H9 (cell line): ENCODE measurements around the gene NPAS3. TPM values are rescaled to one million over a fixed set of nuclear protein-coding genes. Genes with fewer than 3 reads are reported as not detected.

ENCODE experiments used
- DNase-seq: peaks from one replicate; pipeline ENCODE4 v3.0.0-alpha.2; 2017
- H2AFZ ChIP-seq: one replicate; pipeline ENCODE4 v1.6.1; 2013; ENCODE audit warnings: mild to moderate bottlenecking, low read length, control low read depth, moderate library complexity
- H2AK5ac ChIP-seq: 2 replicates; pipeline ENCODE4 v1.6.1; 2013; ENCODE audit warnings: low read length, control low read depth, mixed read lengths; ENCODE audit not compliant: insufficient read length
- H2BK120ac ChIP-seq: one replicate; pipeline ENCODE4 v1.6.1; 2013; ENCODE audit warnings: low read depth, mild to moderate bottlenecking, low read length, control low read depth, inconsistent platforms; ENCODE audit not compliant: poor library complexity, severe bottlenecking
- H2BK12ac ChIP-seq: 2 replicates; pipeline ENCODE4 v1.6.1; 2013; ENCODE audit warnings: low read length, control low read depth, mixed read lengths, low read depth; ENCODE audit not compliant: insufficient read length
- H2BK15ac ChIP-seq: 2 replicates; pipeline ENCODE4 v1.6.1; 2013; ENCODE audit warnings: low read depth, low read length, control low read depth
- H2BK20ac ChIP-seq: one replicate; pipeline ENCODE4 v1.6.1; 2013; ENCODE audit warnings: low read depth, mild to moderate bottlenecking, low read length, control low read depth, inconsistent platforms; ENCODE audit not compliant: poor library complexity, severe bottlenecking
- H2BK5ac ChIP-seq: 2 replicates; pipeline ENCODE4 v1.6.1; 2013; ENCODE audit warnings: low read length, control low read depth, mixed read lengths; ENCODE audit not compliant: insufficient read length
- H3K14ac ChIP-seq: 2 replicates; pipeline ENCODE4 v1.6.1; 2013; ENCODE audit warnings: low read length, control low read depth; ENCODE audit not compliant: insufficient read depth
- H3K18ac ChIP-seq: 2 replicates; pipeline ENCODE4 v1.6.1; 2013; ENCODE audit warnings: low read depth, mild to moderate bottlenecking, mixed read lengths, low read length, control low read depth; ENCODE audit not compliant: insufficient read length
- H3K23ac ChIP-seq: 2 replicates; pipeline ENCODE4 v1.6.1; 2013; ENCODE audit warnings: low read length, control low read depth, mixed read lengths, low read depth; ENCODE audit not compliant: insufficient read length
- H3K23me2 ChIP-seq: 2 replicates; pipeline ENCODE4 v1.6.1; 2013; ENCODE audit warnings: low read depth, mild to moderate bottlenecking, mixed read lengths, low read length, control low read depth; ENCODE audit not compliant: insufficient read length, poor library complexity, severe bottlenecking
- H3K27ac ChIP-seq: 2 replicates; pipeline ENCODE4 v1.5.1; 2013; ENCODE audit warnings: low read length, control low read depth, mixed read lengths, low read depth; ENCODE audit not compliant: insufficient read length
- H3K27me3 ChIP-seq: 2 replicates; pipeline ENCODE4 v1.6.1; 2013; ENCODE audit warnings: low read length, control low read depth, inconsistent platforms; ENCODE audit not compliant: insufficient read depth
- H3K4ac ChIP-seq: 2 replicates; pipeline ENCODE4 v1.6.1; 2013; ENCODE audit warnings: low read depth, mild to moderate bottlenecking, control low read depth, inconsistent platforms, low read length, moderate library complexity
- H3K4me1 ChIP-seq: 2 replicates; pipeline ENCODE4 v1.6.1; 2013; ENCODE audit warnings: low read length, control low read depth, inconsistent platforms; ENCODE audit not compliant: insufficient read depth
- H3K4me2 ChIP-seq: 2 replicates; pipeline ENCODE4 v1.6.1; 2013; ENCODE audit warnings: low read length, control low read depth, mixed read lengths; ENCODE audit not compliant: insufficient read length, insufficient read depth
- H3K56ac ChIP-seq: 2 replicates; pipeline ENCODE4 v1.6.1; 2013; ENCODE audit warnings: low read depth, mild to moderate bottlenecking, mixed read lengths, low read length, control low read depth; ENCODE audit not compliant: insufficient read length
- H3K79me1 ChIP-seq: 2 replicates; pipeline ENCODE4 v1.6.1; 2013; ENCODE audit warnings: low read depth, mild to moderate bottlenecking, moderate library complexity, low read length, control low read depth, inconsistent platforms; ENCODE audit not compliant: insufficient read depth, poor library complexity, severe bottlenecking
- H3K79me2 ChIP-seq: 2 replicates; pipeline ENCODE4 v1.6.1; 2013; ENCODE audit warnings: low read length, control low read depth, inconsistent platforms; ENCODE audit not compliant: insufficient read depth
- H3K9ac ChIP-seq: 2 replicates; pipeline ENCODE4 v1.6.1; 2013; ENCODE audit warnings: low read length, control low read depth, mixed read lengths; ENCODE audit not compliant: insufficient read length; ENCODE audit errors: extremely low read depth
- H3K9me3 ChIP-seq: one replicate; pipeline ENCODE4 v1.6.1; 2013; ENCODE audit warnings: low read depth, low read length, inconsistent platforms; ENCODE audit not compliant: control insufficient read depth
- H3T11ph ChIP-seq: one replicate; pipeline ENCODE4 v1.6.1; 2013; ENCODE audit warnings: mild to moderate bottlenecking, low read length, control low read depth, inconsistent platforms
- H4K20me1 ChIP-seq: one replicate; pipeline ENCODE4 v1.6.1; 2013; ENCODE audit not compliant: control insufficient read depth, insufficient read length, insufficient read depth
- H4K5ac ChIP-seq: 2 replicates; pipeline ENCODE4 v1.6.1; 2013; ENCODE audit warnings: low read depth, mild to moderate bottlenecking, mixed read lengths, low read length, control low read depth; ENCODE audit not compliant: insufficient read length
- H4K8ac ChIP-seq: replicated peaks from 2 replicates; pipeline ENCODE4 v1.6.1; 2013; ENCODE audit warnings: low read length, control low read depth, mixed read lengths, low read depth; ENCODE audit not compliant: insufficient read length
- H4K91ac ChIP-seq: 2 replicates; pipeline ENCODE4 v1.6.1; 2013; ENCODE audit warnings: low read depth, mild to moderate bottlenecking, moderate library complexity, mixed read lengths, low read length, control low read depth; ENCODE audit not compliant: insufficient read length
- H3K27ac Mint-ChIP-seq, 3 experiments: 2 replicates in 2 of 3; 3 replicates in 1 of 3; pipeline ENCODE4 v1.8.0; 2020 to 2021; ENCODE audit warnings: mixed read lengths in 3 of 3, mild to moderate bottlenecking in 1 of 3, moderate library complexity in 1 of 3
- H3K27me3 Mint-ChIP-seq: 2 replicates; pipeline ENCODE4 v1.8.0; 2021; ENCODE audit warnings: low read depth, mild to moderate bottlenecking, moderate library complexity, mixed read lengths
- H3K36me3 Mint-ChIP-seq, 3 experiments: 2 replicates in 2 of 3; 3 replicates in 1 of 3; pipeline ENCODE4 v1.8.0; 2020 to 2021; ENCODE audit warnings: low read depth in 3 of 3, mixed read lengths in 3 of 3; ENCODE audit not compliant: insufficient read depth in 1 of 3
- H3K4me1 Mint-ChIP-seq, 2 experiments: 2 replicates each; pipeline ENCODE4 v1.8.0; 2020; ENCODE audit warnings: mixed read lengths in 2 of 2
- H3K4me3 Mint-ChIP-seq, 2 experiments: 2 replicates in 1 of 2; 3 replicates in 1 of 2; pipeline ENCODE4 v1.8.0; 2020 to 2021; ENCODE audit warnings: mild to moderate bottlenecking in 2 of 2, mixed read lengths in 2 of 2, moderate library complexity in 1 of 2
- H3K9me3 Mint-ChIP-seq, 2 experiments: 2 replicates in 1 of 2; 3 replicates in 1 of 2; pipeline ENCODE4 v1.8.0; 2020; ENCODE audit warnings: mild to moderate bottlenecking in 2 of 2, mixed read lengths in 2 of 2, moderate library complexity in 1 of 2
- CTCF ChIP-seq: fragments of 200-600 bp; sonication (generic); conservative IDR thresholded peaks from 3 replicates; pipeline ENCODE4 v1.8.0; 2021; ENCODE audit warnings: antibody characterized with exemption, mild to moderate bottlenecking
- WGBS: extraction: QIAGEN DNeasy Blood & Tissue Kit; methylation state at CpG from one replicate; pipeline ENCODE4 v1.1.7; 2013; ENCODE audit warnings: missing lambda C conversion rate, low lambda C conversion rate, mixed read lengths; ENCODE audit not compliant: insufficient read length; ENCODE audit errors: extremely low coverage; 5-methylcytosine and 5-hydroxymethylcytosine counted together
- total RNA-seq: library from RNA; stranded (reverse); gene quantifications from 2 replicates; pipeline ENCODE4 v1.2.1, GENCODE V29; 2021

The NPAS3 gene
- total RNA-seq, 1 experiment from 2014 or later = 0.17 TPM

- Histone ChIP-seq H3K79me1 (no peaks in the 10 kb centered on the region), H3K9me3 (no peaks in the 10 kb centered on the region), H3K23ac (no peak overlapping the region), H2BK120ac (no peak overlapping the region), H3K79me2 (no peaks in the 10 kb centered on the region), H4K5ac (no peak overlapping the region), H4K20me1 (no peaks in the 10 kb centered on the region), H3T11ph (no peak overlapping the region), H3K23me2 (no peaks in the 10 kb centered on the region), H3K27me3 (no peaks in the 10 kb centered on the region), H3K18ac (no peak overlapping the region), H2BK5ac (no peak overlapping the region), H2BK15ac (no peak overlapping the region), H3K9ac (no peak overlapping the region), H3K27ac (no peak overlapping the region), H2AK5ac (no peak overlapping the region), H4K91ac (no peak overlapping the region), H3K56ac (no peak overlapping the region), H2BK20ac (no peak overlapping the region), H3K4ac (no peak overlapping the region), H3K14ac (no peak overlapping the region), H2BK12ac (no peak overlapping the region), H3K4me2 (no peak overlapping the region), H2AFZ (no peak overlapping the region), H4K8ac (no peak overlapping the region), H3K4me1 (no peaks in the 10 kb centered on the region)
- Mint-ChIP-seq H3K36me3 (no peaks in the 10 kb centered on the region), H3K4me1 (no peaks in the 10 kb centered on the region), H3K27me3 (no peaks in the 10 kb centered on the region), H3K27ac (no peak overlapping the region), H3K4me3 (no peak overlapping the region), H3K9me3 (no peaks in the 10 kb centered on the region)
- no CpG with 5 or more reads among the region's 3 CpGs for WGBS
- TF ChIP-seq CTCF = no peak
- DNase-seq = no peak
Measured at GRCh38 chr14:33279865-33280264, 341.2 kb downstream of the NPAS3 start.
